Limb (tissue), 2 donors: ENCODE results near the gene C20orf173.

Experiments
- DNase-seq, 2 donors: peaks; one replicate each; pipeline ENCODE4 v3.0.0-alpha.2; 2016; ENCODE audit errors: extremely low spot score in 2 of 2

C20orf173 gene

GRCh38 chr20:35506872-35507638, 22.4 kb downstream of the C20orf173 start:
- DNase-seq = no peak

DNA sequence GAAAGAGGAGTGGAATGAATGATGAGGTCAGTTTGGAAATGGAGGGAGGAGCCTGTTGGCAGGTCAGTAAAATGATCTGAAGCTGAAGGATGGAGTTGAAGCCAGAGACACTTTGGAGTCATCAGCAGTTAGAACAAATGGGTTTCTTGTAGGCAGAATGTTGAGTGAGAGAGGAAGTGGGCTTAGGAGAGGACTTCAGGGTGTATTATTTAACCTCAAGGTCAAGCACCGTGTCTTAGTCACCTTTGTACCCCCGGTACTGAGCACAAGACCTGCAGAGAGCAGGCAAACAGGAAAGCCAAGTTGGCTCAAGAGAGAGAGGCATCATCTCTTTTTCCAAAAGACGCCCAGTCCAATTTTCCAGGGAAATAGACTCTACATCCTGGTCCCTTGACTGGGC, 23.3 kb downstream of the C20orf173 start:
- DNase-seq = no peak

GRCh38 chr20:35504751-35505150, 24.7 kb downstream of the C20orf173 start:
- DNase-seq = no peak

DNA sequence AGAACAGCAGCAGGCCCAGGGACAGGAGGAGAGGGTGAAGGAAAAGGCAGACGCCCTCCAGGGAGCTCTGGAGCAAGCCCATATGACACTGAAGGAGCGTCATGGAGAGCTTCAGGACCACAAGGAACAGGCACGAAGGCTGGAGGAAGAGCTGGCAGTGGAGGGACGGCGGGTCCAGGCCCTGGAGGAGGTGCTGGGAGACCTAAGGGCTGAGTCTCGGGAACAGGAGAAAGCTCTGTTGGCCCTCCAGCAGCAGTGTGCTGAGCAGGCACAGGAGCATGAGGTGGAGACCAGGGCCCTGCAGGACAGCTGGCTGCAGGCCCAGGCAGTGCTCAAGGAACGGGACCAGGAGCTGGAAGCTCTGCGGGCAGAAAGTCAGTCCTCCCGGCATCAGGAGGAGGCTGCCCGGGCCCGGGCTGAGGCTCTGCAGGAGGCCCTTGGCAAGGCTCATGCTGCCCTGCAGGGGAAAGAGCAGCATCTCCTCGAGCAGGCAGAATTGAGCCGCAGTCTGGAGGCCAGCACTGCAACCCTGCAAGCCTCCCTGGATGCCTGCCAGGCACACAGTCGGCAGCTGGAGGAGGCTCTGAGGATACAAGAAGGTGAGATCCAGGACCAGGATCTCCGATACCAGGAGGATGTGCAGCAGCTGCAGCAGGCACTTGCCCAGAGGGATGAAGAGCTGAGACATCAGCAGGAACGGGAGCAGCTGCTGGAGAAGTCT, 25.5 kb downstream of the C20orf173 start:
- peak in 1 of 2 donors; percentile 40 for DNase-seq

GRCh38 chr20:35503281-35503680, 26.2 kb downstream of the C20orf173 start:
- DNase-seq = no peak

DNA sequence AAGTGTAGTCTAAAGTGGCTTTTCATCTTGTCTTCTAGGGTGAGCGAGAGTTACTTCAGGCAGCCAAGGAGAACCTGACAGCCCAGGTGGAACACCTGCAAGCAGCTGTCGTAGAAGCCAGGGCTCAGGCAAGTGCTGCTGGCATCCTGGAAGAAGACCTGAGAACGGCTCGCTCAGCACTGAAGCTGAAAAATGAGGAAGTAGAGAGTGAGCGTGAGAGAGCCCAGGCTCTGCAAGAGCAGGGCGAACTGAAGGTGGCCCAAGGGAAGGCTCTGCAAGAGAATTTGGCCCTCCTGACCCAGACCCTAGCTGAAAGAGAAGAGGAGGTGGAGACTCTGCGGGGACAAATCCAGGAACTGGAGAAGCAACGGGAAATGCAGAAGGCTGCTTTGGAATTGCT, 27.1 kb downstream of the C20orf173 start:
- no peak for DNase-seq

DNA sequence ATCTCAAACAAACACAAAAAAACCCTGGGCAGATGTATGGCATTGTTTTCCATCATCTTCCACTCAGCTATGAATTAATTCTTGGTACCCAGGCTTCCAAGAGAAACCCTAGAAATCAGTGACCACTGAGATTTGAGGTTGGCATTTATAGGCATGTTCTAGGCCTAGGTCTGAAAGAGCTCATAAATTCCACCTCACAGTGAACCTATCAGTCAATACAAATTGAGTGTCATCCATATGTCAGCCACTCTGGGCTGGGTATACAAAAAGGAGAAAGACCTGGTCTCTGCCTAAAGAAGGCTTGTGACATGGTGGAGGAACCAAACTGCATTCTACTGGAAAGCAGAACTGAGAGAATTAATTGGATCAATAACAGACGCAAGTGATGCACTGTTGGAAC, 30.2 kb downstream of the C20orf173 start:
- DNase-seq = no peak

DNA sequence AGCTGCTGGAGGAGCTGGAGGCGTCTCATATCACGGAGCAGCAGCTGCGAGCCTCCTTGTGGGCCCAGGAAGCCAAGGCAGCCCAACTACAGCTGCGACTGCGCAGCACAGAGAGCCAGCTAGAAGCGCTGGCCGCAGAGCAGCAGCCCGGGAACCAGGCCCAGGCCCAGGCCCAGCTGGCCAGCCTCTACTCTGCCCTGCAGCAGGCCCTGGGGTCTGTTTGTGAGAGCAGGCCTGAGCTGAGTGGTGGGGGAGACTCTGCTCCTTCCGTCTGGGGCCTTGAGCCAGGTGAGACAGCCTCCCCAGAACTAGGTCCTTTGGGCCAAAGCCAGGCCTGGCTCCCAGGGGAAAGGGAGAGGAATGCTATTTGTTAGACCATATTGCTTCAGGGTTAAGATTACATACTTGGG, 31.7 kb downstream of the C20orf173 start:
- DNase-seq = peak; percentile 46 to 63

- peak in 1 of 2 donors; percentile 35 for DNase-seq
Observed at GRCh38 chr20:35497320-35497719, 32.1 kb downstream of the C20orf173 start.

DNA sequence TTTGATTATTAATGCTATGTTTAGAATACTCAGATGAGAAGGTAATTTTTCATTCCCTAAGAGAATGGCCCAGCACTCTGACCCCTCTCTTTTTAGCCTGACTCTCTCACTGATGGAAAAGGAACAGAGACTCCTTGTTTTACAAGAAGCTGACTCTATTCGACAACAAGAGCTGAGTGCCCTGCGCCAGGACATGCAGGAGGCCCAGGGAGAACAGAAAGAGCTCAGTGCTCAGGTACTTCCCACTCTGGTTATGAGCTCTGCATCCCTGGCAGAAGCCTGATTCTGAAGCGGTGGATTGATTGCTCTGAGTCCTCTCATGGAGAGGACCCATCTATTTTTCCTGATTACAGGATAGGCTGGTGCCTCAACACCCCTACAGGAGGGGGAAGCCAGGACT, 33.0 kb downstream of the C20orf173 start:
- no peak for DNase-seq

DNA sequence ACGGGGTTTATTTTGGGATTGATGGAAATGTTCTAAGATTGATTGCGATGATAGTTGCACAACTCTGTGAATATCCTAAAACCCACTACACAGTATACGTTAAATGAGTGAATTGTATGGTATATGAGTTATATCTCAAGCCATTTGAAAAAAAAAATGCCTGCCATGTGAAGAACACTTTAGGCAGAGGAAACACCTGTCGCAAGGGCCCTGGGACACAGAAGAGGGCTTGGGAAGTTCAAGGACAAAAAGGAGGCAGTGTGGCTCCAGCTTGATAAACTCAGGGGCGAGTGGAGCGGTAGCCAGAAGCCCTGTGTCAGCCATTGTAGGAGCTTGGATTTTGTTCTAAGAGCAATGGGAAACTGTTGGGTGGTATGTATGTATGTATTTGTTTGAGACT, 37.1 kb downstream of the C20orf173 start:
- no peak for DNase-seq

GRCh38 chr20:35491823-35492222, 37.6 kb downstream of the C20orf173 start:
- no peak for DNase-seq

- no peak for DNase-seq
Observed at GRCh38 chr20:35490736-35491181, 38.7 kb downstream of the C20orf173 start.

DNA sequence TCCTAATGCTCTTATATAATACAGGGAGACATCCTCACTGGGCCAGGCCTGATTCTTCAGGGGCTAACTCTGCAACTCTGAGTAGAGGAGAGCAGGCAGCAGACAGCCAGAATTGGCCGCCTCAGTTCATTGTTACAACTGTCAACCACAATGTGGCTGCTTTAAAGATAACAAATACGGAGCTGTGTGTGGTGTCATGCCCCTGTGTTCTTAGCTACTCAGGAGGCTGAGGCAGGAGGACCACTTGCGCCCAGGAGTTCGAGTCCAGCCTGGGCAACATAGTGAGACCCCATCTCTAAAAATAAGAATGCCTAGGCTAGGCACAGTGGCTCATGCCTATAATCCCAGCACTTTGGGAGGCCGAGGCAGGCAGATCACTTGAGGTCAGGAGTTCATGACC, 39.7 kb downstream of the C20orf173 start:
- DNase-seq = no peak

DNA sequence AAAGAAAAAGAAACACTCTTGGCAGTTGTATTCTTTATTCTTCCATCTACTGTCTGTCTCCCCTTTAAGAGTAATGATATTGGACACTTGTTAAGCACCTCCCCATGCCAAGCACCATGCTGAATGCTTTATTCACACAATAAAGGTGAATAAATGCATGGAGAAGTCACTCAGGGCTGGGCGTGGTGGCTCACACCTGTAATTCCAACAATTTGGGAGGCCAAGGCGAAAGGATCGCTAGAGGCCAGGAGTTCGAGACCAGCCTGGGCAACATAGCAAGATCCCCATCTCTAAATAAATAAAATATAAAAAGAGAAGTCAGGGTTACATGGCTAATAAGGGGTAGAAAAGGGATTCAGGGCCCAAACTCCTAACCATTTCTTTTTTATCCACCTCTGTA, 42.0 kb downstream of the C20orf173 start:
- DNase-seq = no peak

- no peak for DNase-seq
Observed at GRCh38 chr20:35479798-35480197, 49.7 kb downstream of the C20orf173 start.

DNA sequence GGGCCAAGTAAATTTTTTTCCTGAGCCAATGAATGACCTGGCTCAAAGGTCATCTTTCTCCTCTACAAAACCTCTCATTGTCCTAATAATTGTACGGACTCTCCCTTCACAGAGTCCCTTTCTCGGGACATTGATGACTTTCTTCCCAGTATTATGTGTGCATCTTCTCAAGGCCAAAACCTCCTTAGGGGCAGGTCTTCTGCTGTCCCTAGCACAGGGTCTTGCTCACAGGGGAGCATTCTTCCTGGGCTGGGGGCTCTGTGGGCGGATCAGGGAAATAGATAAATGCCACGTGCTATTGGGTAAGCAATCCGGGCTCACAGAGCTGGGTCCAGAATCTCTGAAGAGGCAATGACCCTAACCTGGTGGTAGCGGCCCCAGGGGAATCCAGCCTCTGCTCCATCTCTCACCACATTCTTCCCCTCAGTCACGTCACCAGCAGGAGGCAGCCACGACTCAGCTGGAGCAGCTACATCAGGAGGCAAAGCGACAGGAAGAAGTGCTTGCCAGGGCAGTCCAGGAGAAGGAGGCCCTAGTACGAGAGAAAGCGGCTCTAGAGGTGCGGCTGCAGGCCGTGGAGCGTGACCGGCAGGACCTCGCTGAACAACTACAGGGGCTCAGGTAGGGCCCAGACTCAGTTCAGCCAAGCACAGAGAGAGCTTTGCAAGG, 50.5 kb downstream of the C20orf173 start:
- DNase-seq = no peak
